Measurements from ENCODE around the gene RPRD1B. TPM values are rescaled to one million over a fixed set of nuclear protein-coding genes. Genes with fewer than 3 reads are reported as not detected.

The RPRD1B gene
- total and polyA plus RNA-seq, 2 experiments from 2014 or later, result 7.3 to 24.3 TPM

DNA sequence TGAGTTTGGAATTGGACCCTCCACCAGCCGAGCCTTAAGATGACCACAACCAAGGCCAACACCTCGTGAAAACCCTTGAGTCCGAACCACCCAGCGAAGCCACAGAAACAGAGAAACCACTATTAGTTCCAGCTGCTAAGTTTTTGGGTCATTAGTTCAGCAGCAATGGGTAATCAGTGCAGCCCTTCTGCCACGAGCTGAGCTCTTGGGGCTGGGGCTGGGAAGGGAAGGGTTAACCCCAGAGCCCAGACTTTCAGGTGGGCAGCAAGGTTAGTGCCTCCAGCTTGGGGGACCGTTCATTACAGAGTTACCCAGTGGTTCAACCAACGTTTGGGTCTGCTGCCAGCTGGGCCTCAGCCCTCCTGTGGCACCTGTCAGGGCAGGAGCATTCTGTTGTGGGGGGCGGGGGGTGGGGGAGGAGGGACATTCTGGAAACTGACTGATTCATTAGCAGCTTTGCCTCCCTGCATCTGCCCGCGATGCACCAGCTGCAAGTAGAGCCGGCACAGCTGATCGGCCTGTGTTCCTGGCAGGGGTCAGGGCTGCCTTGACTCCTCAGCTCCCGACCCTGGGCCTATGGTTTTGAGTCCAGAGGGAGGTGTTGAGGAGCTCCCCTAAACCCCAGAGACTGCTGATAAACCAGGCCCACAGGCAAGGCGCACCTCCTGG, 78.8 kb downstream of the RPRD1B start:
- Mint-ChIP-seq H3K9me3 (no peaks in the 10 kb centered on the region), H3K36me3 (ENCODE audit: low read depth) (no peaks in the 10 kb centered on the region), H3K27me3 (ENCODE audit: insufficient read depth, low read depth, poor library complexity) (peaks cover 5% of the 10 kb centered on the region), H3K4me1 (peaks cover 5% of the 10 kb centered on the region; the same call in 1 of the 3 replicates), H3K4me3 (no peak overlapping the region), H3K27ac (no peak overlapping the region)
- TF ChIP-seq, protein P1, sequence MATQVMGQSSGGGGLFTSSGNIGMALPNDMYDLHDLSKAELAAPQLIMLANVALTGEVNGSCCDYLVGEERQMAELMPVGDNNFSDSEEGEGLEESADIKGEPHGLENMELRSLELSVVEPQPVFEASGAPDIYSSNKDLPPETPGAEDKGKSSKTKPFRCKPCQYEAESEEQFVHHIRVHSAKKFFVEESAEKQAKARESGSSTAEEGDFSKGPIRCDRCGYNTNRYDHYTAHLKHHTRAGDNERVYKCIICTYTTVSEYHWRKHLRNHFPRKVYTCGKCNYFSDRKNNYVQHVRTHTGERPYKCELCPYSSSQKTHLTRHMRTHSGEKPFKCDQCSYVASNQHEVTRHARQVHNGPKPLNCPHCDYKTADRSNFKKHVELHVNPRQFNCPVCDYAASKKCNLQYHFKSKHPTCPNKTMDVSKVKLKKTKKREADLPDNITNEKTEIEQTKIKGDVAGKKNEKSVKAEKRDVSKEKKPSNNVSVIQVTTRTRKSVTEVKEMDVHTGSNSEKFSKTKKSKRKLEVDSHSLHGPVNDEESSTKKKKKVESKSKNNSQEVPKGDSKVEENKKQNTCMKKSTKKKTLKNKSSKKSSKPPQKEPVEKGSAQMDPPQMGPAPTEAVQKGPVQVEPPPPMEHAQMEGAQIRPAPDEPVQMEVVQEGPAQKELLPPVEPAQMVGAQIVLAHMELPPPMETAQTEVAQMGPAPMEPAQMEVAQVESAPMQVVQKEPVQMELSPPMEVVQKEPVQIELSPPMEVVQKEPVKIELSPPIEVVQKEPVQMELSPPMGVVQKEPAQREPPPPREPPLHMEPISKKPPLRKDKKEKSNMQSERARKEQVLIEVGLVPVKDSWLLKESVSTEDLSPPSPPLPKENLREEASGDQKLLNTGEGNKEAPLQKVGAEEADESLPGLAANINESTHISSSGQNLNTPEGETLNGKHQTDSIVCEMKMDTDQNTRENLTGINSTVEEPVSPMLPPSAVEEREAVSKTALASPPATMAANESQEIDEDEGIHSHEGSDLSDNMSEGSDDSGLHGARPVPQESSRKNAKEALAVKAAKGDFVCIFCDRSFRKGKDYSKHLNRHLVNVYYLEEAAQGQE (IDR thresholded peaks at IDR 0.05; ENCODE audit: unreplicated experiment), result no peak
- TF ChIP-seq EZH2phosphoT487 (IDR thresholded peaks at IDR 0.05; ENCODE audit: unreplicated experiment) (no peak), ZNF331 (CRISPR knock-in tag; IDR thresholded peaks at IDR 0.05; ENCODE audit: low read depth) (no peak), NANOG (IDR thresholded peaks at IDR 0.05; ENCODE audit: borderline replicate concordance) (no peak), ZNF114 (CRISPR knock-in tag; IDR thresholded peaks at IDR 0.05) (no peak), JUNB (IDR thresholded peaks at IDR 0.05; ENCODE audit: unreplicated experiment) (no peak), EZH2 (IDR thresholded peaks at IDR 0.05; ENCODE audit: low read depth, unreplicated experiment) (no peak), STAT1 (IDR thresholded peaks at IDR 0.05; ENCODE audit: unreplicated experiment) (no peak), CREB1 (CRISPR knock-in tag; IDR thresholded peaks at IDR 0.05; ENCODE audit: low read depth) (no peak), POLR2AphosphoS5 (IDR thresholded peaks at IDR 0.05; ENCODE audit: low read depth) (no peak)
- TF ChIP-seq, protein P2, sequence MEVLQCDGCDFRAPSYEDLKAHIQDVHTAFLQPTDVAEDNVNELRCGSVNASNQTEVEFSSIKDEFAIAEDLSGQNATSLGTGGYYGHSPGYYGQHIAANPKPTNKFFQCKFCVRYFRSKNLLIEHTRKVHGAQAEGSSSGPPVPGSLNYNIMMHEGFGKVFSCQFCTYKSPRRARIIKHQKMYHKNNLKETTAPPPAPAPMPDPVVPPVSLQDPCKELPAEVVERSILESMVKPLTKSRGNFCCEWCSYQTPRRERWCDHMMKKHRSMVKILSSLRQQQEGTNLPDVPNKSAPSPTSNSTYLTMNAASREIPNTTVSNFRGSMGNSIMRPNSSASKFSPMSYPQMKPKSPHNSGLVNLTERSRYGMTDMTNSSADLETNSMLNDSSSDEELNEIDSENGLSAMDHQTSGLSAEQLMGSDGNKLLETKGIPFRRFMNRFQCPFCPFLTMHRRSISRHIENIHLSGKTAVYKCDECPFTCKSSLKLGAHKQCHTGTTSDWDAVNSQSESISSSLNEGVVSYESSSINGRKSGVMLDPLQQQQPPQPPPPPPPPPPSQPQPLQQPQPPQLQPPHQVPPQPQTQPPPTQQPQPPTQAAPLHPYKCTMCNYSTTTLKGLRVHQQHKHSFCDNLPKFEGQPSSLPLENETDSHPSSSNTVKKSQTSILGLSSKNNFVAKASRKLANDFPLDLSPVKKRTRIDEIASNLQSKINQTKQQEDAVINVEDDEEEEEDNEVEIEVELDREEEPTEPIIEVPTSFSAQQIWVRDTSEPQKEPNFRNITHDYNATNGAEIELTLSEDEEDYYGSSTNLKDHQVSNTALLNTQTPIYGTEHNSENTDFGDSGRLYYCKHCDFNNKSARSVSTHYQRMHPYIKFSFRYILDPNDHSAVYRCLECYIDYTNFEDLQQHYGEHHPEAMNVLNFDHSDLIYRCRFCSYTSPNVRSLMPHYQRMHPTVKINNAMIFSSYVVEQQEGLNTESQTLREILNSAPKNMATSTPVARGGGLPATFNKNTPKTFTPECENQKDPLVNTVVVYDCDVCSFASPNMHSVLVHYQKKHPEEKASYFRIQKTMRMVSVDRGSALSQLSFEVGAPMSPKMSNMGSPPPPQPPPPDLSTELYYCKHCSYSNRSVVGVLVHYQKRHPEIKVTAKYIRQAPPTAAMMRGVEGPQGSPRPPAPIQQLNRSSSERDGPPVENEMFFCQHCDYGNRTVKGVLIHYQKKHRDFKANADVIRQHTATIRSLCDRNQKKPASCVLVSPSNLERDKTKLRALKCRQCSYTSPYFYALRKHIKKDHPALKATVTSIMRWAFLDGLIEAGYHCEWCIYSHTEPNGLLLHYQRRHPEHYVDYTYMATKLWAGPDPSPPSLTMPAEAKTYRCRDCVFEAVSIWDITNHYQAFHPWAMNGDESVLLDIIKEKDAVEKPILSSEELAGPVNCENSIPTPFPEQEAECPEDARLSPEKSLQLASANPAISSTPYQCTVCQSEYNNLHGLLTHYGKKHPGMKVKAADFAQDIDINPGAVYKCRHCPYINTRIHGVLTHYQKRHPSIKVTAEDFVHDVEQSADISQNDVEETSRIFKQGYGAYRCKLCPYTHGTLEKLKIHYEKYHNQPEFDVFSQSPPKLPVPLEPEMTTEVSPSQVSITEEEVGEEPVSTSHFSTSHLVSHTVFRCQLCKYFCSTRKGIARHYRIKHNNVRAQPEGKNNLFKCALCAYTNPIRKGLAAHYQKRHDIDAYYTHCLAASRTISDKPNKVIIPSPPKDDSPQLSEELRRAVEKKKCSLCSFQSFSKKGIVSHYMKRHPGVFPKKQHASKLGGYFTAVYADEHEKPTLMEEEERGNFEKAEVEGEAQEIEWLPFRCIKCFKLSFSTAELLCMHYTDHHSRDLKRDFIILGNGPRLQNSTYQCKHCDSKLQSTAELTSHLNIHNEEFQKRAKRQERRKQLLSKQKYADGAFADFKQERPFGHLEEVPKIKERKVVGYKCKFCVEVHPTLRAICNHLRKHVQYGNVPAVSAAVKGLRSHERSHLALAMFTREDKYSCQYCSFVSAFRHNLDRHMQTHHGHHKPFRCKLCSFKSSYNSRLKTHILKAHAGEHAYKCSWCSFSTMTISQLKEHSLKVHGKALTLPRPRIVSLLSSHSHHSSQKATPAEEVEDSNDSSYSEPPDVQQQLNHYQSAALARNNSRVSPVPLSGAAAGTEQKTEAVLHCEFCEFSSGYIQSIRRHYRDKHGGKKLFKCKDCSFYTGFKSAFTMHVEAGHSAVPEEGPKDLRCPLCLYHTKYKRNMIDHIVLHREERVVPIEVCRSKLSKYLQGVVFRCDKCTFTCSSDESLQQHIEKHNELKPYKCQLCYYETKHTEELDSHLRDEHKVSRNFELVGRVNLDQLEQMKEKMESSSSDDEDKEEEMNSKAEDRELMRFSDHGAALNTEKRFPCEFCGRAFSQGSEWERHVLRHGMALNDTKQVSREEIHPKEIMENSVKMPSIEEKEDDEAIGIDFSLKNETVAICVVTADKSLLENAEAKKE (CRISPR knock-in tag; IDR thresholded peaks at IDR 0.05), result no peak
- TF ChIP-seq, protein P3, sequence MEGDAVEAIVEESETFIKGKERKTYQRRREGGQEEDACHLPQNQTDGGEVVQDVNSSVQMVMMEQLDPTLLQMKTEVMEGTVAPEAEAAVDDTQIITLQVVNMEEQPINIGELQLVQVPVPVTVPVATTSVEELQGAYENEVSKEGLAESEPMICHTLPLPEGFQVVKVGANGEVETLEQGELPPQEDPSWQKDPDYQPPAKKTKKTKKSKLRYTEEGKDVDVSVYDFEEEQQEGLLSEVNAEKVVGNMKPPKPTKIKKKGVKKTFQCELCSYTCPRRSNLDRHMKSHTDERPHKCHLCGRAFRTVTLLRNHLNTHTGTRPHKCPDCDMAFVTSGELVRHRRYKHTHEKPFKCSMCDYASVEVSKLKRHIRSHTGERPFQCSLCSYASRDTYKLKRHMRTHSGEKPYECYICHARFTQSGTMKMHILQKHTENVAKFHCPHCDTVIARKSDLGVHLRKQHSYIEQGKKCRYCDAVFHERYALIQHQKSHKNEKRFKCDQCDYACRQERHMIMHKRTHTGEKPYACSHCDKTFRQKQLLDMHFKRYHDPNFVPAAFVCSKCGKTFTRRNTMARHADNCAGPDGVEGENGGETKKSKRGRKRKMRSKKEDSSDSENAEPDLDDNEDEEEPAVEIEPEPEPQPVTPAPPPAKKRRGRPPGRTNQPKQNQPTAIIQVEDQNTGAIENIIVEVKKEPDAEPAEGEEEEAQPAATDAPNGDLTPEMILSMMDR (conservative IDR thresholded peaks at IDR 0.05; ENCODE audit: low read depth in 2 of 2), result no peak
- TF ChIP-seq, protein P4, sequence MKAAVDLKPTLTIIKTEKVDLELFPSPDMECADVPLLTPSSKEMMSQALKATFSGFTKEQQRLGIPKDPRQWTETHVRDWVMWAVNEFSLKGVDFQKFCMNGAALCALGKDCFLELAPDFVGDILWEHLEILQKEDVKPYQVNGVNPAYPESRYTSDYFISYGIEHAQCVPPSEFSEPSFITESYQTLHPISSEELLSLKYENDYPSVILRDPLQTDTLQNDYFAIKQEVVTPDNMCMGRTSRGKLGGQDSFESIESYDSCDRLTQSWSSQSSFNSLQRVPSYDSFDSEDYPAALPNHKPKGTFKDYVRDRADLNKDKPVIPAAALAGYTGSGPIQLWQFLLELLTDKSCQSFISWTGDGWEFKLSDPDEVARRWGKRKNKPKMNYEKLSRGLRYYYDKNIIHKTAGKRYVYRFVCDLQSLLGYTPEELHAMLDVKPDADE (IDR thresholded peaks at IDR 0.05), result no peak
- Histone ChIP-seq H3K4me3 (no peak overlapping the region), H3K79me2 (replicated peaks; ENCODE audit: insufficient read depth) (no peaks in the 10 kb centered on the region), H3F3A (replicated peaks; ENCODE audit: low read depth) (no peaks in the 10 kb centered on the region), H2AFZ (no peak overlapping the region), H4K20me1 (replicated peaks; ENCODE audit: insufficient read depth) (no peaks in the 10 kb centered on the region), H3K4me2 (no peak overlapping the region), H3K4me1 (ENCODE audit: insufficient read depth) (no peaks in the 10 kb centered on the region), H3K27me3 (ENCODE audit: insufficient read depth) (no peaks in the 10 kb centered on the region), H3K36me3 (ENCODE audit: insufficient read depth) (no peaks in the 10 kb centered on the region), H3K27ac (ENCODE audit: low read depth) (no peak overlapping the region), H3K9me2 (ENCODE audit: insufficient read depth) (no peaks in the 10 kb centered on the region)
- no peak for ATAC-seq
- DNase-seq (ENCODE audit: low spot score), result no peak
